A673 (cell line): Measurements from ENCODE around the gene GRHL1.

Source experiments
- CTCF ChIP-seq: fragments of 300-800, 200-600 bp; sonication (generic); conservative IDR thresholded peaks from 2 replicates; pipeline ENCODE4 v1.5.1; 2017; ENCODE audit warnings: low read depth, mild to moderate bottlenecking, antibody characterized with exemption, low read length, moderate library complexity, mixed read lengths
- EZH2 ChIP-seq: fragments of 200-600 bp; sonication (generic); IDR thresholded peaks from 2 replicates; pipeline ENCODE4 v1.6.1; 2017; ENCODE audit warnings: borderline replicate concordance, low read depth, mild to moderate bottlenecking, mixed read lengths, antibody characterized with exemption, low read length; ENCODE audit not compliant: poor library complexity, severe bottlenecking

DNA sequence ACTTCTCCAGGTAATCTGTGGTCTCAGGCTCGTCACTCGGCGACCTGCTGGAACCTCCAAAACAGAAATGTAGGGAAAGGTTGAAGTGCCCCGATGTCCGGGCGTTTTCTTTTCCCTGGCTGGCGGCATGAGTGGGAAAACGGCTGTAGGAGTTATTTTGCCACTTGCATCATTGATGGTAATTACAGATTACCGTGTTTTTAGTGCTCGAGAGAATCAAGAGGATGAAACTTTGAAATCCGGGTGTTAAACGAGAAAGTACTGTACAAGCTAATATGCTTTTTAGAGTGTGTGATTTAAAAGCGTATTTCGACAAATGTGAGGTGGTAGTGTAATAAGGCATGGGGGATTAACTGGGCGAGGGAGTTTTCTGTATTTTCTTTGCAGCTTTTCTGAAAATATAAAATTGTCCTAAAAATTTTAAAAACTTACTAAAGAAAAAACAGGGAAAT, 819 bp downstream of the GRHL1 start:
- TF ChIP-seq CTCF (no peak), EZH2 (peak; percentile 16)
